HG03469 (cell line): ENCODE data around the gene LUC7L.
A peak's percentile ranks its signal among the peaks of the same experiment; 100 is the strongest.
"Not testable (repeated sequence)": the region's sequence is repeated elsewhere in the genome, so short reads cannot be mapped to it uniquely, and the experiment has no call there.

Source experiments
- ATAC-seq: cut with Tn5 transposase; IDR thresholded peaks from one replicate; pipeline ENCODE4 v1.9.1; 2021; ENCODE audit warnings: mild to moderate bottlenecking, moderate library complexity, moderate number of reproducible peaks; ENCODE audit not compliant: unreplicated experiment

LUC7L gene

DNA sequence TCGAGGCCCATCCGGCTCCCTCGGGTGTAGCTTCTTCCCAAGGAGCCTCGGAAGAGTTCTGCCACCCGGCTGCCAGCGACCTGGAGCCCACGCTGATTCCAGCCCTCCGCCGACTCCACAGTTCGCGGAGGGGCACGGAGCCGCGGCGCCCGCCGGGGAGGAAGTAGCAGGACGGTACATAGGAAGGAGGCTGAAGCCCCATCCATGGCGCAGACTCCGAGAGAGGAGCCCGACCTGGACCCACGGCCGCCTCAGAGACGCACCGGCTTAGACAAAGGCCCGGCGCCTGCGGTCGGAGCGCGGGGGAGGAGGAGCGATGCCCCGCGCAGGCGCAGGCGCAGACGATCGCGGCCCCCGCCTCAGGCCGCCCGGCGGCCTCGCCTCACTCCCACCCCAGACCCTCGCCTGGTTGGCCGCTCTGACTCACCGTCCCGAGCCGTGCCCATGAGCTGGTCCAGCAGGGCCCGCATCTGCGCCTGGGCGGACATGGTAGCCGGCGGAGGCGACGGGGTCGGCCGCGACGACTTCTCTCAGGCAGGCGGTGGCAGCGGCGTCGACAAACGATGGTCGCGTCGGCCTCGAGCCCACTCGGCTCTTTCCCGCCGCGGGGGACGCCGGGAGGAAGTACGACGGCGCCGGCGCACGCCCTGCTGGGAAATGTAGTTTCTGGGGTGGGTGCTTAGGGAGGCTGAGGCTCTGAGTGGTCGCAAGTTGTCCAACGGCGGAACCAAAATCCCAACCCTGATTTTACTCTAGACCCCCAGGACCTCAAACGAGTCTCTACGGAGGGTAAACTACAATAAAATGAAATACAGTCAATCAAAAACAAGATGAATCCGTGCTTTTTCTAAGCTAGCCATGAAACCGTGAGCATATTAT, at the start of gene LUC7L:
Gene LUC7L (minus strand): TSS at position 598 of the 879 bp plus-strand sequence. CDS start 110 bp downstream, at position 488.
- peak; percentile 55 for ATAC-seq

DNA sequence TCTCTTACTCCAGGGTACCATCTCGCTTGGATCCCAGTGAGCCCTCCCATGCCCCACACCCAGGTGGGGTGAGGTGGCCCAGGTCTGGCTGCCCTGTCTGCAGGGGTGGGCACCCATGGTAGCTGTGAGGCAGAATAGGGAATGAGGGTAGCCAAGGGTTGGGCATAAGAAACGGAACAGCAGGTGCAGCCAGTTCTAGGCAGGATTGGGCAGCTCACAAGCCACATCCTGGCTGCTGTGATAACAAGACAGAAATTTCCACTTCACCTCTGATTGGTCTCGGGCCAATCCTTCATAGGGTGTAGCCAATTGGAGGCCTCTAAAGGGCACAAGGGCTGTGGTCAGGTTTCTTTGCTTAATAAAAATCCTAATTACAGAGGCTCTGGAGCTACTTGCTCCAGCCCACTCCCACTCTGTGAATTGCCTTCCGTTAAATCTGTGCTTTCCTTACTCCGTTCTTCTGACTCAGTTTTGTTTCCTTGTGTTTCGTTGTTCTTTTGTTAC, 49.7 kb upstream of the LUC7L start:
- ATAC-seq, result no peak

DNA sequence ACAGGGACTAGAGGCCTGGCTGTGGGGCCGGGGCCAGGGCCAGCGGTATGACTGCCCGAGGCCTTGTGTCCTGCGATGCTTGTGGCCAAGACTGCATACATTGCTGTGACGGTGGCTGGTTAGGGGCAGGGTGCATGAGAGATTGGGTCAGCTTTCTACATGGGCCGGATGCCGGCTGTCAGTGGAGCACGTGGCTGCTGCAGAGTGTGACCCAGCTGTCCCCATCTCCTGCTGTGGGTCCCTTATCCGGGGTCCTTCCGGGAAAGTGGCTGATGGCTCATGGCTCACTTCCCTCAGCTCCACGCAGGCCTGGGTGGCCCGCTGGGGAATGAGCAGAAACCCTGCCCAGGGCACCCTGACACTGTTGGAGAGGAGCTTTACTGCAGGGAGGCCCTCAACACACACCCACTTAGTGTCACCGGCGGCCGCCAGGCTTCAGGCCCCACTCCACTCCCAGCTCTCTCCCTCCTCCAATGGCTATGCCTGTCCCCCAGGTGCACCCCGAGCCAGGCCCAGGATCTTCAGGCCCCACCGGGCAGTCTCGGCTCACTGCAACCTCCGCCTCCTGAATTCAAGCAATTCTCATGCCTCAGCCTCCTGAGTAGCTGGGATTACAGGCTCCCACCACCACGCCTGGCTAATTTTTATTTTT, 47.3 kb upstream of the LUC7L start:
- no peak for ATAC-seq

DNA sequence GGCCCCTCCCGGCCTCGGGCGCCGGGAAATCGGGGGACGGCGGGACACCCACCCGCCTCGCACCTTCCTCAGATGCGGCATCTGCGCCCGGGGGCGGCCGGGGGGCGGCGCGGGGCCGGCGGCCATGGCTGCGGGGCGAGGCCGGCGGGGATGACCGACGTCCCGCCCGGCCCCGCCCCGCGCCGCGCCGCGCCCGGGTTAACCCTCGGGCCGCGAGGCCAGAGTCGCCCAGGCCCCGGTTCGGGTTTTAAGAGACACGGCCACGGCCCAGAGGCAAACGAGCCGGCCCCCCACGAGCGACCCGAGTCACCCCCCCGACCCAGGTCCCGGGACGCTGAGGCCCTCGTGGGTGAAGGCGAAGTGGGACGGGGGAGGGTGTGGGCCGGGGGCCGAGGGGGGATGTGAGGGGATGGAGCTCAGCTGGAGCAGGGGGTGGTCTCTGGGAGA, 46.6 kb upstream of the LUC7L start, which contains the start of gene RGS11:
Gene RGS11 (minus strand): TSS at position 159 of the 447 bp plus-strand sequence. CDS start 33 bp downstream, at position 126.
- ATAC-seq, result no peak

GRCh38 chr16:275041-275641, 45.9 kb upstream of the LUC7L start:
- ATAC-seq, result no peak

DNA sequence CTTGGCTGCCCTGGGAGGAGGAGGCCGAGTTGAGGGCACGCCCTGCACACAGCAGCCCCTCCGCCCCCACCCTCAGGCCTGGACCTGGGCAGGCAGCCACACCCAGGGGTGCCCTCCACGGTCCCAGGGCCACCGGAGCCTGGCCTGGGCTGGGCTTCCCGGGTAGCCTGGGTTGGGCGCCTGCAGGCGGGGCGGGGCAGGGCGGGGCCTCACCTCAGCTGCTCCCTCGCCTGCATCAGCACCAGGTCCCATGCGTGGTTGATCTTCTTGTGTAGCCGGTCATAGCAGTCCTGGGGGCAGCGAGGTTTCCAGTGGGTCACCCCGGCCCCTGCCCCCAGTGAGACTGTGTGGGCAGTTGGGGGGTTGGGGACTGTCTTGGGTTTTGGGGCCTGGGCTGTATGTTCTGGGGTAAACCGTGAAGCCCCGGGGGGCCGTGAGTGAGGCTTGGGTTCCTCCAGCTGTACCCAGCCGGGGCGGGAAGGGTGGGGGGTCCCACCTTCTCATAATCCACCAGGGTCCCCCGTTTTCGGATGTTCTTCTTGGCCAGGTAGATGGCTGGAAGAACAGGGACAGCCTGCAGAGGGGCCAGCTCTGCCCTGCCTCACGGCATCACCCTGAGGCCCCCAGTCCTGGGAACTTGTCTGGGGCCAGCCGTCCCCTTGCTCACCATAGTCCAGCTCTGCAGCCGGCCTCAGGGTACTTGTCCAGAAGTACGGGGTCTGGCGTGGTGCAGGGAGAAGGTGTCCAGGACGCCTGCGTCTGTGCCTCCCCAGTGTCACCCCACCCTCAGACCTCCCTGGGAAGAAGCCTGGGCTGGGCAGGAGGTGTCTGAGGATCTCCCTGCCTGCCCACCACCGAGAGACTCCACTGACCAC, 44.5 kb upstream of the LUC7L start:
- no peak for ATAC-seq

DNA sequence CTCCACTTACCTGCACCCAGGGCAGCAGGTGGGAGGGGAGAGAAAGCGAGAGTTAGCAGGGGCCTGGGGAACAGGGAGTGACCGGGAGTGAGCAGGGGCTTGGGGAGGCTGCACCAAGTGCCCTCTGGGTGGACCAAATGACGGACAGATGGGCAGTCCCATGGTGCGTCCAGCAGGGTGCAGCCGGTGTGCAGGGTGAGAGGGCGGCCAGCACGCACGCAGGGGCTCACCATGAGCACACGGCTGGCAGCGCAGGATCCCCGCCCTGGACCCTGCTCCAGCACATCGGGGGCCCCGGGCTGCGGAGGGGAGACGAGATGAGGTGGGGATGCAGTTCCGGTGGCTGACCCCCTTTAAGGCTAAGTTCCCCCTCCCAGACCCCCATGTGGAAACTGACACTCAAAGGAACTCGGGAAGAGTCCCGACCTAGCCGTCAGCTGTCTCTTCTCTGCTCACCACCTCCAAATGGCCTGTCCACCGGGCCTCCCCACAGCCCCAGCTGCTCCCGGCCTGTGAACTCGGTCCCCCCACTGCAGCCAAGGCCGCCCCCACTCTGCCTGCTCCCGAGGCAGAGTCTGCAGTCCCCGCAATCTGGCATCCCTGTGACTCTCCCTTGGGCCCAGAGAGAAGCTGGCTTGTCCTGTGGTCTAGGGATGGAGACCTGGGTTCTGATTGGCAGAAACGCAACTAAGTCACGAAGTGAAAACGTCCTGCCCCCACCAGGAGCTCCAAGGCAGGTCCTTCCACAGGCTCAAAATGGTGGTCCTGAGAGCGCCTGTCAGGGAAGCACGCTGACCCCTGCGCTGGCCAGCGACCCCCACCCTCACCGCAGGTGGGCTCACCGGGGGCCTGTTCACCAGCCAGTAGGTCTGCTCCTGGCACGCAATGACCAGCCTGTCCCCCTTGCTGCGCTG, 43.6 kb upstream of the LUC7L start:
- no peak for ATAC-seq

DNA sequence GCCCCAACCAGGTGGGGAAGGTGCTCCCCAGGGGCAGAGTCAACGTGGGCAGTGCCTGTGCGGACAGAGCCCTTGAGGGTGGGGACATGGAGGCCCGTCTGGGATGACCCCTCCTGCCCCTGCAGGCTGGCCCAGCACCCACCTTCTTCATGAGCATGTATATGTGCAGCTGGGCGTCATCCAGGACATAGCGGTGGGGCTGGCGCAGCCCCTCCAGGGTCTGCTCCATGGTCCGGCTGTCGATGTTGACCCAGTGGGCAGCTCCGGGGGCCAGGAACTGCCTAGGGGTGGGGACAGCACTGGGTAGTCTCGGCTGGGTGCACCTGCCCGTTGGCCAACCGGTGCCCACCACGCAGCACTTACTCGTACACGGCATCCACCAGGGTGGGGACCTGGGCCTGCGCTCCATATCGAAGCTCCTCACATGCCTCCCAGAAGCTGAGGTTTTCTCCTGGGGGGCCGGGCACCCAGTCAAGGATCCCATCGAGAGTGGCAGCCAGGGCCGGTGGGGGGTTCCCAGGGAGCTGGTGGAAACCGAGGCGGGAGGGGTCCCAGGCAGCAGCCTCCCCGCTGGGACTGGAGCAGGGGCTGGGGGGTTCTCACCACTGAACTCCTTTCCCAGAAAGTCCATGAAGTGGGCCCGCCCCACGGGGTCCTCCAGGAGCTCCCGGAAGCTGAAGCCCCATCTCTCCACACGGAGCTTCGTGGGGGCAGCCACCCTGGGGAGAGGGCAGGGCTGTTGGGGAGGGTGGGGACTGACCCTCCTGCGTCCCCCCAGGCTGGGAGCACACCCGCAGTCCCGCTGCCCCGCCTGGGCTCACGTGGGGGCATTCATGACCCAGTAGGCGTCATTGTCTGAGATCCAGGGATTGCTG, 41.4 kb upstream of the LUC7L start:
- ATAC-seq, result no peak

DNA sequence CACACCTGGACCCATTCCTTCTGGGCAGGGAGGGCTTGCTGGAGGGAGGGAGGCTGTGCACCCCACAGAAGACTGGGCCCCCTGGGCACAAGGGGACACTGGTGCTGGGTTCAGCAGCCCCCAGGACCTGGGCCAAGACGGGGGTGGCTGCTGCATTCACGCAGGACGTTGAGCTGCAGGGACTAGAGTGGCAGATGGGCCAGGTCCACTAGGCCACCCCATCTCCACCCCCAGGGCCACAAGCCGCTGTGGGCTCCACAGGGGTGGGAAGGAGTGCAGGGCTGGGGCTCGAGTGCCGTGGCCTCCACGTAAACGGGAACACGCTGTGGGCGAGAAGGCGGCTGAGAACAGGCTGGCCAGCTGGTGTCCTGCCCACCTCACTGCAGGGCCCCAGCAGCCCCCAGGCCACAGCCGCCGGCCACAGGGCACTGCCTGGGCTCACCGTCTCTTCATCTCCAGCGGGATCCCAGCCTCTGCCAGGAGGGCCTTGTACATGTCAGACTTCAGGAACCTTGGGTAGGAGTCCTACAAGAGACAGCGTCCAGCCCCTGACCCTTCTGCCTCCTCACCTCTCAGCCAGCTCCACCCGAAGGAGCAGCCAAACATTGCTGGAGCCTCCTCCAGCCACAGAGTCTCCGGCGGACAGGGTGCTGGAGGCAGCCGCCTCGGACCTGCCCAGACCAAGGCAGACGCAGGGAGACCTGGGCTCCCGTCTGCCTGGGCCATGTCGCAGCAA, 40.0 kb upstream of the LUC7L start:
- no peak for ATAC-seq

DNA sequence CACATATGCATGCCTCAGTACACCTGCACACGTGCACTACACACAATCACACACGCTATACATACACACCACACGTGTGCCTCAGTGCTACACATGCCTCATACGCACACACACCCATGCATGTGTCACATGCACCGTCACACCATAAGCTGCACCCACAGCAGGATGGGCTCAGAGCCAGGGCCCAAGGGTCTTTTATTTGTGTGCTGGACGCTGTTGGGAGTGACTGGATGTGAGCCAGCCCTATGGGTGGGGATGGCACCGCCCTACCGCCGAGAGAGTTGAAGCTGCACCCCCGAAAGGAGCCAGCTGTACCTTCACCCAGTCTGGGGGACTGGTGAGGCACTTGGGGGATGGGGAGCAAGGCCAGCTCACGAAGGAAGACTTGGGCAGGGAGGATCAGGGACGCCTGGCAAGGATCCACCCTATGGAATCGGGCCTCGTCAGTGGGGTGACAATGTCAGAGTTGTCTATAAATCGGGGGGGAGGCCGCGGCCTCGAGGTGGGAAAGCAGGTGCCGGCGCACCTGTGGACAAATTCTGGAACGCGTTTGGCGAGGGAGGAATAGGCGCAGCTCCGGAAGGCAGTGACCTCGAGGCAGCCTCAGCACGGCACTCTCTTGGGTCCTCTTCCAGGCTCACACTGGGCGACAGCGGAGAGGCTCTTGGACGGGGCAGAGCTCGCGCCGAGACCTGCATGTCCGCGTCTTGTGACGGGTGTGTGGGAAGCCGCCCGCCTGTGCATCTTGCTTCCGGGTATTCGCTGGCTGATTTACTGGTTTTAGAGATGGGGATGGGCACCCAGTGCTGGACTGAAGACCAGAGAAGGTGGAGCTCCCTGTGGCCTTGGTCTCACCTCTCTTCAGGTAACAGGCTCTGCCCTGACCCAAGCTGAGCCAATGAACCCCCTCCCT, 39.1 kb upstream of the LUC7L start:
- ATAC-seq, result no peak

DNA sequence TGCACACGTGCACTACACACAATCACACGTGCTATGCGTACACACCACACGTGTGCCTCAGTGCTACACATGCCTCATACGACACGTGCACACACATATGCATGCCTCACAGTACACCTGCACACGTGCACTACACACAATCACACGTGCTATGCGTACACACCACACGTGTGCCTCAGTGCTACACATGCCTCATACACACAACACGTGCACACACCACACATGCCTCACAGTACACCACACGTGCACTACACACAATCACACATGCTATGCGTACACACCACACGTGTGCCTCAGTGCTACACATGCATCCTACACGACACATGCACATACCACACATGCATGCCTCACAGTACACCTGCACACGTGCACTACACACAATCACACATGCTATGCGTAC, 38.3 kb upstream of the LUC7L start:
- ATAC-seq, result not testable (repeated sequence)

DNA sequence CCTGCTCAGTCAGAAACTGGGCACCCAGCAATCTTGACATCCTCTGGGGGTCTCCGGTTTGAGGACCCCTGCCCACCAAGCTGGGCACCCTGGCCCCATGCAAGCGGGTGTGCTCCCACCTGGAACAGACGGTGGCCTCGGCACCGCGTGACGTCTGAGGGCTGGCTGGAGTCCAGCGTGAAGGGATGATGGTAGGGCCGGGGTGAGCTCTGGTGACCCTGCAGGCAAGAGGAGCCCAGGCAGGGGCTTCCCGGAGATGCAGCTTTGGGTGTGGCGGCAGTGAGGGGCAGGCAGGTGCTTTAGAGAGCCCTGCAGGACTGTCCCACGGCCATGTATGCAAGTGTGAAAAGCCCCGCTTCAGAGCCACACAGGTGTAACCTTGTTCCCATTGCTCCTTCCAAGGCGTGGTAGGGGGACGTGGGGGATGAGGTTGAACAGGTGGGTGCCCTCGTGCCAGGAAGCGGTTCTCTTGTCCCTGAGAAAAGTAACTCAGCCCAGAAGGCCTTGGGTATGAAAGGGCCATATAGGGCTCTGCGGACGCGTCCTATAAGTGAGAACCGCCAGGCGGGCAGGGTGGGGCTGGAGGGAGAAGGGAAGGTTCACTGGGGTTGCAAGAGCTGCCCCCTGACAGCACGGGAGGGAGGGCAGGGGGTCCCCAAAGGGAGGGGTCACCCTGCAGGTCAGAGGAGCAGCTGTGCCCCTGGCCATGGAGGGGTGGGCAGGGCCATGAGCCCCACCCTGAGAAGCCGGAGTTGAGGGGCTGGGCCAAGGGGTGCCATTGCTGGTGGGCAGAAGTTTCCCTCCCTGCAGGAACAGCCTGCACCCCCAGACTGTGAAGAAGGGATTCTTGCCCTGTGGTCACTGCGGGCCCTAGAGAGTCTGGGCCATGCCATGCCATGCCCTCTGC, 37.3 kb upstream of the LUC7L start:
- no peak for ATAC-seq

GRCh38 chr16:265711-266110, 36.5 kb upstream of the LUC7L start:
- no peak for ATAC-seq

DNA sequence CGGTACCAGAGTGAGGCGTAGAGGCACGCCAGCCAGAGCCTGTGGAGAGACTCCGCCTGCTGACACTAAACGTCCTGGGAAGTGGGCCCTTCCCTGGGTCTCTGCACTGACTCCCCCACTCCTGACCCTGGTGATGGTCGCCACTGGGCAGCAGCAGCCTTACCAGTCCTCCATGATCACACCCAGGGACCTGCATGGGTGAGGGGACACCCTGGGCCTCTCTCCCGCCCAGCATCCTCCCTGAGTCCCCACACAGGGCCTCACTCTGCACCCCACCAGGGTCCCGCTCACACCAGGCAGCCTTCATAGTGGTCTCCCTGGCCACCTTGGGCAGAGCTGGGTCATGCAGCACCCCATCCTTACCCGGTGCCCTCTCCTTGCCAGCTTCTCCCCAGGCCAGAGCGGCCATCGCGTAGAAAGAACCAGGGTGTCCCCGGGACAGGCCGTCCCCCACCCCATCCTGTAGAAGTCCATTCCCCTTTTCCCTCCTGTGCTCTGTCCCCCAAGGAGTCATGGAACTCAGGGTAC, 35.8 kb upstream of the LUC7L start:
- ATAC-seq, result no peak

DNA sequence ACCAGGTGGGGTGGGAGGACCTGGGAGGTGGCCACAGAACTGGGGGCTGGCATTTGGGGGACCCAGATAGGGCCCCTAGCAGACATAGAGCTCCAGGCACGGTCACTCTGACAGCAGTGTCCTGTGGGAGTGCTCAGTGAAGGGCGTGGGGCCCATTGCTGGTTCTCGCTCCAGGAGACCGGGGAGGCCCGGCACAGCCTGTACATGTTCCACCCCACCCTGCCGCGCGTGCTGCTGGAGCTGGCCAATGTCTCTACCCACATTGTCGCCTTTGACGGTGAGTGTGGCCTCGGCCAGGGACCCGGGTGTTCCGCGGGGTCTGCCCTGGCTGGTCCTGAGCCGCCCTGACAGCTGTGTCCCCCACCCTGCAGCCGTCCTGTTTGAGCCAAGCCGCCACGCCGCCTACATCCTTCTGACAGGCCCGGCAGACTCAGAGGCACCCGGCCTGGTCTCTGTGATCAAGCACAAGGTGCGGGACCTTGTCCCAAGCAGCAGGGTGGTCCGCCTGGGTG, 35.2 kb upstream of the LUC7L start:
- ATAC-seq, result no peak
